Natural killer cell (primary cell): ENCODE measurements around the gene RBKS. TPM values are rescaled to one million over a fixed set of nuclear protein-coding genes. Genes with fewer than 3 reads are reported as not detected.
A peak's percentile ranks its signal among the peaks of the same experiment; 100 is the strongest.

Experiments
- ATAC-seq, 3 donors: fragments of 150-1000 bp in 2 of 3; fragments of 200-7000 bp in 1 of 3; cut with Tn5 transposase; 1 replicate in 1 of 3; 2 replicates in 2 of 3; pipeline ENCODE4 v1.10.0; 2021; ENCODE audit warnings: mild to moderate bottlenecking in 2 of 3, moderate library complexity in 2 of 3
- DNase-seq, 2 donors: peaks; one replicate each; pipeline versions ENCODE4 v3.0.0 to v3.0.0-alpha.2; 2013 to 2021; ENCODE audit warnings: mixed read lengths in 1 of 2
- H3K27ac ChIP-seq: one replicate; pipeline ENCODE4 v1.5.1; 2013; ENCODE audit warnings: mild to moderate bottlenecking, low read length
- H3K27me3 ChIP-seq: one replicate; pipeline ENCODE4 v1.6.1; 2013; ENCODE audit warnings: low read length; ENCODE audit not compliant: control insufficient read depth, insufficient read depth
- H3K36me3 ChIP-seq: one replicate; pipeline ENCODE4 v1.6.1; 2013; ENCODE audit warnings: low read length; ENCODE audit not compliant: control insufficient read depth, insufficient read depth
- H3K4me1 ChIP-seq: one replicate; pipeline ENCODE4 v1.6.1; 2013; ENCODE audit warnings: low read length; ENCODE audit not compliant: control insufficient read depth, insufficient read depth
- H3K4me3 ChIP-seq: one replicate; pipeline ENCODE4 v1.5.1; 2013; ENCODE audit warnings: low read length
- H3K9me3 ChIP-seq: one replicate; pipeline ENCODE4 v1.6.1; 2013; ENCODE audit warnings: low read length; ENCODE audit not compliant: control insufficient read depth, insufficient read depth
- H3K27ac Mint-ChIP-seq, 2 donors: one replicate each; pipeline ENCODE4 v1.8.0; 2022; ENCODE audit warnings: mild to moderate bottlenecking in 2 of 2, mixed read lengths in 2 of 2, moderate library complexity in 1 of 2
- H3K27me3 Mint-ChIP-seq, 2 donors: one replicate each; pipeline ENCODE4 v1.8.0; 2022; ENCODE audit warnings: low read depth in 2 of 2, mixed read lengths in 2 of 2
- H3K36me3 Mint-ChIP-seq: one replicate; pipeline ENCODE4 v1.8.0; 2022; ENCODE audit warnings: mixed read lengths
- H3K4me1 Mint-ChIP-seq, 2 donors: one replicate each; pipeline ENCODE4 v1.8.0; 2022; ENCODE audit warnings: mixed read lengths in 2 of 2
- H3K4me3 Mint-ChIP-seq: one replicate; pipeline ENCODE4 v1.8.0; 2022; ENCODE audit warnings: mild to moderate bottlenecking, moderate library complexity, mixed read lengths
- H3K9me3 Mint-ChIP-seq, 2 donors: one replicate each; pipeline ENCODE4 v1.8.0; 2022; ENCODE audit warnings: mixed read lengths in 2 of 2
- WGBS: methylation state at CpG from one replicate; pipeline ENCODE4 v1.1.7; 2013; ENCODE audit warnings: missing lambda C conversion rate; ENCODE audit not compliant: insufficient coverage; 5-methylcytosine and 5-hydroxymethylcytosine counted together
- intact Hi-C: fragments of 100-400 bp; cut with micrococcal nuclease; formaldehyde crosslinking; loops from one replicate; pipeline ENCODE4 v1.14.2; 2022
- total RNA-seq, 4 donors: library from RNA; stranded (reverse); fragments of 120-200 nt in 1 of 4; gene quantifications; one replicate each; pipeline versions ENCODE4 v1.2.3 to v1.2.4, GENCODE V29; 2013 to 2022
- TF ChIP-seq, protein P1 (sequence below): fragments of 200-600 bp; IDR thresholded peaks from one replicate; pipeline ENCODE4 v1.8.0; 2022; ENCODE audit warnings: antibody characterized with exemption

The RBKS gene
- total RNA-seq, 3 donors from 2014 or later (not counting 1 experiment from before 2014, with no cell fraction given), result 11.5 to 20.9 (median 12.8) TPM

DNA sequence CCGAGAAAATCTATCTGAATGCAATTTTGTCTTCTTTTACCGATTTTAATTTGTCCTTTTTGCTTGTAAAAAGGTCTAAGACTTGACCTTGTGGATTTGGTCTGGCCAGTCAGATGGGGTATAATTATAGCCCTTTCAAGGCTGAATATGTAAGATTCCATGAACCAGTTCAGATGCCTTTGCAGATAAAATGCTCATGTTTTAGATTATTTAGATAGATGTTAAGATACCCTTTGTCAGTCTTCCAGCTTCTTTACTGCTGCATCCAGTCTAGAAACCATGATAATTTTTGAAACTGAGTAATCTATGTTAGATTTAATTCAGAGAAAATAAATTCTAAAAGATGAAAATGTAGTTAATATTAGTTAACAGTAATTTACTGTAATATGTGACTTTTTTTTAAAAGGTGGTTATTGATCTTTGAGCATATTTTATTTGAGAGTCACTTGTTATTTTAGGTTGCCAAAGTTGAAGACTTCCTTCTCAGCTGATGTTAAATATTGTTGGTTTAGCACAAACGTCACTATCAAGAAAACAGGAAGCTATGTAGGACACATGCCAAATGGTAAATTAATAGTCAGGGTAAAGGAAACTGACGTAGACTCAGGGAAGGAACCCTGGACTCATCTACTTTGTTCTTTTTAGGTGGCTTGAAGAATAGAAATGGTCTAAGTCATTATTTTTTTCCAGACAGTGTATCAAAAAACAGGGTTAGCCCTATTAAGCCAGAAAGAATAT, 30.1 kb upstream of the RBKS start:
- Histone ChIP-seq H3K9me3 (no peaks in the 10 kb centered on the region), H3K27me3 (no peaks in the 10 kb centered on the region), H3K27ac (peak overlapping the region; percentile 74), H3K4me1 (no peaks in the 10 kb centered on the region), H3K36me3 (no peaks in the 10 kb centered on the region), H3K4me3 (peak overlapping the region; percentile 16)
- TF ChIP-seq, protein P1, sequence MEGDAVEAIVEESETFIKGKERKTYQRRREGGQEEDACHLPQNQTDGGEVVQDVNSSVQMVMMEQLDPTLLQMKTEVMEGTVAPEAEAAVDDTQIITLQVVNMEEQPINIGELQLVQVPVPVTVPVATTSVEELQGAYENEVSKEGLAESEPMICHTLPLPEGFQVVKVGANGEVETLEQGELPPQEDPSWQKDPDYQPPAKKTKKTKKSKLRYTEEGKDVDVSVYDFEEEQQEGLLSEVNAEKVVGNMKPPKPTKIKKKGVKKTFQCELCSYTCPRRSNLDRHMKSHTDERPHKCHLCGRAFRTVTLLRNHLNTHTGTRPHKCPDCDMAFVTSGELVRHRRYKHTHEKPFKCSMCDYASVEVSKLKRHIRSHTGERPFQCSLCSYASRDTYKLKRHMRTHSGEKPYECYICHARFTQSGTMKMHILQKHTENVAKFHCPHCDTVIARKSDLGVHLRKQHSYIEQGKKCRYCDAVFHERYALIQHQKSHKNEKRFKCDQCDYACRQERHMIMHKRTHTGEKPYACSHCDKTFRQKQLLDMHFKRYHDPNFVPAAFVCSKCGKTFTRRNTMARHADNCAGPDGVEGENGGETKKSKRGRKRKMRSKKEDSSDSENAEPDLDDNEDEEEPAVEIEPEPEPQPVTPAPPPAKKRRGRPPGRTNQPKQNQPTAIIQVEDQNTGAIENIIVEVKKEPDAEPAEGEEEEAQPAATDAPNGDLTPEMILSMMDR, result no peak
- no peaks in the 10 kb centered on the region for H3K27me3 Mint-ChIP-seq
- 33% methylated on average over 3 of the region's 4 CpGs for WGBS
- no peaks in the 10 kb centered on the region for H3K9me3 Mint-ChIP-seq
- peak overlapping the region; percentile 85 to 94 for H3K27ac Mint-ChIP-seq
- peak; percentile 96 to 99 (median 98) for ATAC-seq
- peaks cover 9 to 13% of the 10 kb centered on the region in 2 donors for H3K4me1 Mint-ChIP-seq
- DNase-seq, result peak in 1 of 2 donors; percentile 78
- intact Hi-C loops, result loop anchor here (1.0 kb wide), 1 partner anchor 30 kb away; the partner anchor contains the start of genes BABAM2 and RBKS
- no peaks in the 10 kb centered on the region for H3K36me3 Mint-ChIP-seq
- H3K4me3 Mint-ChIP-seq, result peak overlapping the region; percentile 18

DNA sequence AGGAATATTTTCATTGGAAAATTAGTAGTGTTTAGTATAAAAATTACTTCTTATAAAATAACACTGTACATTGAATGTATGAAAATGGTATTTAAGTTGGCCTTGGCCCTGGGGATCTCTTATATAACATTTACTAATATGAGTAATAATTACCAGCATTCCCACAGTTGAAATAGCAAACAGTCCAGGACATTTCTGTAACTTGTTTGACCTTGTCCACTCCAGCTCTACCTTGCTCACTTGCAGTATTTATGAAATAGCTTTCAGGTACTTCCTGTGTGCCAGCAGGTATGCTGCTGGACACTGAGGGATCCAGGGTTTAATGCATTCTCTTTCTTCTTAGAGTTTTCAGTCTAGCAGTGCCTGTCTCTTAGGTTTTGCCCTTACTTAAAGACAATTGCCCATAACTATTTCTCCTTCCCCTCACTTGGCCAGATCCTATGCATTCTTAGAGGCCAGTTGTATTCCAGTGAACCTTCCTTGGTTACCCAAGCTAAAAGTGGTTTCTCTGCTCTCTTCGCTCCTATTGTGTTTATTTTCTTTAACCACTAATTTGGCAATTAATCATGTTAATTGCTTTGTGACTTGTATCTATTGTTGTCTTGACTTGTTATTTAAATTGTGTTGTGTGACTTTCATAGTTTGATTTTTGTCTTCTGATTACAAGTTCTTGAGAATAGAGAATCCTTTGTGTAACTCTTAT, 26.3 kb upstream of the RBKS start:
- Mint-ChIP-seq H3K4me1 (peaks cover 9 to 15% of the 10 kb centered on the region in 2 donors), H3K36me3 (no peaks in the 10 kb centered on the region), H3K27ac (no peak overlapping the region), H3K27me3 (no peaks in the 10 kb centered on the region), H3K9me3 (no peaks in the 10 kb centered on the region), H3K4me3 (no peak overlapping the region)
- H3K4me1 ChIP-seq, result no peaks in the 10 kb centered on the region
- H3K4me3 ChIP-seq, result no peak overlapping the region
- H3K36me3 ChIP-seq, result peaks cover 2% of the 10 kb centered on the region
- WGBS, result no CpG with 5 or more reads among the region's 1 CpG
- intact Hi-C loops, result no loop called here
- no peak overlapping the region for H3K27ac ChIP-seq
- no peaks in the 10 kb centered on the region for H3K9me3 ChIP-seq
- DNase-seq, result no peak
- TF ChIP-seq, protein P1, result no peak
- H3K27me3 ChIP-seq, result no peaks in the 10 kb centered on the region
- ATAC-seq, result no peak

DNA sequence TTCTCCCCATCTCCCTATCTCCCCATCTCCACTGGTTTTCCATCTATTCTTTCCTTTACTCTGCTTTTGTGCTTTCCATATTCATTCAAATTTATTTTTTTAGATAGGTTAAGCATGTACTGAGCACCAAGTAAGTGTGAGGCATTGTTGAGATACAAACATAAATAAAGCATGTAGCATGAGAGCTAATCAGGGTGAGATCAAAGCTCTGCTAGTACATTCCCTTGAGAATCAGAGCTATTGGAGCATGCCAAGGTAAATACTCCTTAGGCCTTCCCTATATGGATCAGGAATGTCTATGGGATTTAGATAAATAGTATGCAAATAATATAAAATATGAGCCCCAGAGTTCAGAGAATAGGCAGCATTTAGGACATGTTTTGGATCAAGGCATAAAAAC, 25.7 kb upstream of the RBKS start:
- Mint-ChIP-seq H3K9me3 (no peaks in the 10 kb centered on the region), H3K36me3 (no peaks in the 10 kb centered on the region)

More for the DNA sequence above, 25.7 kb upstream of the RBKS start:
- ATAC-seq (no peak), DNase-seq (no peak)
- peaks cover 2% of the 10 kb centered on the region for H3K36me3 ChIP-seq
- Mint-ChIP-seq H3K27me3 (no peaks in the 10 kb centered on the region), H3K4me3 (no peak overlapping the region), H3K4me1 (peaks cover 9 to 15% of the 10 kb centered on the region in 2 donors), H3K27ac (no peak overlapping the region)
- no peaks in the 10 kb centered on the region for H3K9me3 ChIP-seq
- intact Hi-C loops, result no loop called here
- no peaks in the 10 kb centered on the region for H3K27me3 ChIP-seq
- no peak overlapping the region for H3K4me3 ChIP-seq
- H3K27ac ChIP-seq, result no peak overlapping the region
- TF ChIP-seq, protein P1, result no peak
- no peaks in the 10 kb centered on the region for H3K4me1 ChIP-seq
